NT2/D1 (cell line): ENCODE measurements around the gene GLIPR2.

Source experiments
- SUZ12 ChIP-seq: IDR thresholded peaks from 2 replicates; pipeline ENCODE4 v1.6.1; 2011; ENCODE audit not compliant: insufficient read length, insufficient read depth; ENCODE audit errors: extremely low read depth
- YY1 ChIP-seq: IDR thresholded peaks from 2 replicates; pipeline ENCODE4 v1.6.1; 2011; ENCODE audit not compliant: insufficient read length, insufficient read depth
- ZNF274 ChIP-seq: IDR thresholded peaks from 2 replicates; pipeline ENCODE4 v1.6.1; 2011; ENCODE audit warnings: mild to moderate bottlenecking, low read depth, low read length

DNA sequence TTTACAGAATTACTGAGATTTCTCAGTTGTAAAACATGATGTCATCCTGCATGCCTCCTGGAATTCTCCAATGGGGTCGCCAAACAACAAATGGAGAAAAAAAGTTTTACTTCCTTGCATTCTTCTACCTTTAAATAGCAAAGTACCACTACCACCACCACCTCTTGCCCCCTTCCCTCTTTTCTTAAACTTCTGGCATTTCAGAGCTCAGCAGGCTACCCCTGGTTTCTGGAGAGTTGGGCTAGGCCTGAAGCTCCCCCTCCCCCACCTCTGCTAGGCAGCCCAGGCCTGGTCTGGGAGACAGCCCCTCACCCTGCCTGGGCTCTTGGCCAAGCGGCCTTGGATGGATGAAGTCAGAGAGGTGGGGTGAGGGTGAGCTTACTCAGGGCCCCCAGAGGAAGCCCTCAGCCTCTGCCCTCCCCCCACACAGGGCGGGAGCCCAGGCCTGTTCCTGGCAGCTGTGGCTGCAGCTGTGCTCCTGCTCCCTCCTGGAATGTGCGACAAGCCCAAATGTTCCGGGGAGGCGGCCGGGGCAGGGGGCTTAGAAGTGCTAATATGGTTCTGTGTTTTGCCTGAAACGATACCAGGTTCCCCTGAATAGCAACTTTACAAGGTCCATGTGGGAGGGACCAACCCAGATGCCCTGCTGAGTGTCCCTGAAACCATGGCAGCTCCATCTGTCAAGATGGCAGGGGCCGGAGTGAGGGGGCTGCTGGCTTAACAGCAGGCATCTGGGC lies 26.7 kb downstream of the GLIPR2 start:
- TF ChIP-seq YY1: no peak
- TF ChIP-seq ZNF274: no peak
- TF ChIP-seq SUZ12: no peak
